Fibroblast of skin of left quadriceps (primary cell): ENCODE data around the gene MANSC1.
"Not testable (repeated sequence)": the region's sequence is repeated elsewhere in the genome, so short reads cannot be mapped to it uniquely, and the experiment has no call there.

Source experiments
- DNase-seq, 2 experiments: peaks; one replicate each; pipeline ENCODE4 v3.0.0-alpha.2; 2013; ENCODE audit warnings: low read depth in 2 of 2

MANSC1 gene

GRCh38 chr12:12365931-12366431, 15.9 kb upstream of the MANSC1 start:
- no peak for DNase-seq

GRCh38 chr12:12365446-12365802, 15.4 kb upstream of the MANSC1 start:
- no peak for DNase-seq

GRCh38 chr12:12364787-12365445, 14.9 kb upstream of the MANSC1 start:
- no peak for DNase-seq

- DNase-seq: no peak
Measured at GRCh38 chr12:12358528-12358927, 8.5 kb upstream of the MANSC1 start.

GRCh38 chr12:12357719-12358461, 7.8 kb upstream of the MANSC1 start:
- no peak for DNase-seq

GRCh38 chr12:12356896-12357718, 7.1 kb upstream of the MANSC1 start, which contains the start of gene BORCS5:
TSS of gene BORCS5 (plus strand) at chr12:12357078. CDS start at chr12:12357452, 374 bp downstream.
- DNase-seq: peak; percentile 73 to 75

- no peak for DNase-seq
Measured at GRCh38 chr12:12356467-12356895, 6.4 kb upstream of the MANSC1 start.

GRCh38 chr12:12353807-12354206, 3.8 kb upstream of the MANSC1 start:
- DNase-seq: no peak

GRCh38 chr12:12353276-12353675, 3.2 kb upstream of the MANSC1 start:
- no peak for DNase-seq

- not testable (repeated sequence) for DNase-seq
Measured at GRCh38 chr12:12351468-12352185, 1.6 kb upstream of the MANSC1 start.

GRCh38 chr12:12350868-12351463, 924 bp upstream of the MANSC1 start:
- DNase-seq: no peak

GRCh38 chr12:12338527-12339168, 11.4 kb downstream of the MANSC1 start:
- no peak for DNase-seq

- no peak for DNase-seq
Measured at GRCh38 chr12:12336511-12336910, 13.5 kb downstream of the MANSC1 start.

- no peak for DNase-seq
Measured at GRCh38 chr12:12336049-12336411, 14.0 kb downstream of the MANSC1 start.

GRCh38 chr12:12334367-12335040, 15.5 kb downstream of the MANSC1 start:
- DNase-seq: no peak

GRCh38 chr12:12333407-12334366, 16.4 kb downstream of the MANSC1 start:
- no peak for DNase-seq

- DNase-seq: no peak
Measured at GRCh38 chr12:12331896-12332295, 18.1 kb downstream of the MANSC1 start.

GRCh38 chr12:12331244-12331771, 18.7 kb downstream of the MANSC1 start:
- no peak for DNase-seq

GRCh38 chr12:12327802-12328201, 22.2 kb downstream of the MANSC1 start:
- DNase-seq: peak in 1 of 2 experiments; percentile 39
